Astrocyte (in vitro differentiated cells and primary cell): ENCODE measurements around the gene ART5.

Experiments
- CTCF ChIP-seq: IDR thresholded peaks from 2 replicates; pipeline ENCODE4 v1.5.1; 2011; ENCODE audit warnings: low read depth, mild to moderate bottlenecking, inconsistent platforms, low read length, moderate library complexity; ENCODE audit not compliant: insufficient read depth
- EZH2 ChIP-seq: IDR thresholded peaks from 2 replicates; pipeline ENCODE4 v1.6.1; 2012; ENCODE audit warnings: mild to moderate bottlenecking, low read length, inconsistent platforms; ENCODE audit not compliant: insufficient read depth

- no peak for TF ChIP-seq CTCF
- no peak for TF ChIP-seq EZH2
These were observed 37.6 kb downstream of the ART5 start for GRCh38 chr11:3604167-3604566.
